GM12878 (cell line): ENCODE data around the gene SMIM20. TPM values are rescaled to one million over a fixed set of nuclear protein-coding genes. Genes with fewer than 3 reads are reported as not detected.

ENCODE experiments used
- ATAC-seq: fragments of 200-7000 bp; cut with Tn5 transposase; 3 replicates; pipeline ENCODE4 v1.9.1; 2020; ENCODE audit warnings: mild to moderate bottlenecking, moderate library complexity
- BruUV-seq: library from RNA; stranded (reverse); fragments of 400-500 nt; replicated peaks from 2 replicates; lab custom pipeline; 2021; lab: Mats Ljungman, UMichigan
- CTCF ChIA-PET: fragments of 300-600 bp; sonication (Branson Sonifier 250); formaldehyde crosslinking; extraction: SDS; loops from one replicate; lab custom pipeline; 2021; ENCODE audit warnings: inconsistent platforms; lab: Yijun Ruan, JAX
- POLR2A ChIA-PET: fragments of 350-600 bp; formaldehyde crosslinking; extraction: SDS; loops from one replicate; lab custom pipeline; 2021; ENCODE audit warnings: inconsistent platforms; lab: Charles Lee
- RAD21 ChIA-PET: fragments of 300-600 bp; sonication (Branson Sonifier 250); formaldehyde crosslinking; loops from one replicate; lab custom pipeline; 2023; ENCODE audit warnings: antibody characterized with exemption; ENCODE audit not compliant: unreplicated experiment; lab: Charles Lee
- SMC1A ChIA-PET: fragments of 300-600 bp; sonication (Branson Sonifier 250); formaldehyde crosslinking; loops from one replicate; lab custom pipeline; 2023; ENCODE audit not compliant: unreplicated experiment, uncharacterized antibody; lab: Charles Lee
- DNase-seq: peaks from one replicate; pipeline ENCODE4 v3.0.0-alpha.2; 2011; ENCODE audit warnings: low read depth, low spot score
- FAIRE-seq: peaks from 3 replicates; lab custom pipeline; 2011; peaks lifted over from hg19 to GRCh38; lab: Jason Lieb, UNC
- H2AFZ ChIP-seq: 2 replicates; pipeline ENCODE4 v1.6.0; 2011; ENCODE audit warnings: low read depth, low read length, control low read depth; ENCODE audit not compliant: control insufficient read depth
- H3K27ac ChIP-seq: 2 replicates; pipeline ENCODE4 v1.5.1; 2011; ENCODE audit warnings: control low read depth; ENCODE audit not compliant: control insufficient read depth, insufficient read depth
- H3K27me3 ChIP-seq, 2 experiments: replicated peaks in 1 of 2; 2 replicates each; pipeline versions ENCODE4 v1.6.0 to v1.6.1; 2011; ENCODE audit warnings: low read length in 1 of 2; ENCODE audit not compliant: control insufficient read depth in 2 of 2, insufficient read depth in 2 of 2
- H3K36me3 ChIP-seq, 2 experiments: 2 replicates each; pipeline ENCODE4 v1.5.1; 2011; ENCODE audit warnings: low read length in 1 of 2; ENCODE audit not compliant: control insufficient read depth in 2 of 2, insufficient read depth in 2 of 2
- H3K4me1 ChIP-seq: 2 replicates; pipeline ENCODE4 v1.6.1; 2011; ENCODE audit warnings: mild to moderate bottlenecking, low read length, moderate library complexity, mixed read lengths; ENCODE audit not compliant: control insufficient read depth, insufficient read depth
- H3K4me2 ChIP-seq: 2 replicates; pipeline ENCODE4 v1.6.0; 2011; ENCODE audit warnings: control low read depth; ENCODE audit not compliant: control insufficient read depth, insufficient read depth
- H3K4me3 ChIP-seq: fragments of 200-600 bp; sonication (generic); 2 replicates; pipeline ENCODE4 v1.5.1; 2016
- H3K79me2 ChIP-seq: 2 replicates; pipeline ENCODE4 v1.6.0; 2011; ENCODE audit warnings: low read length; ENCODE audit not compliant: control insufficient read depth, insufficient read depth
- H3K9ac ChIP-seq: 2 replicates; pipeline ENCODE4 v1.8.0; 2011; ENCODE audit warnings: low read length, control low read depth, mixed read lengths; ENCODE audit not compliant: control insufficient read depth, insufficient read depth
- H3K9me3 ChIP-seq: replicated peaks from 3 replicates; pipeline ENCODE4 v1.5.1; 2011; ENCODE audit warnings: mild to moderate bottlenecking, low read length; ENCODE audit not compliant: control insufficient read depth, insufficient read depth
- H4K20me1 ChIP-seq: 2 replicates; pipeline ENCODE4 v1.6.0; 2011; ENCODE audit not compliant: control insufficient read depth, insufficient read depth
- CREB1 ChIP-seq: IDR thresholded peaks from 2 replicates; pipeline ENCODE4 v1.6.1; 2012; ENCODE audit warnings: low read depth, mild to moderate bottlenecking, inconsistent platforms
- EP300 ChIP-seq, 2 experiments: fragments of 150-350 bp in 1 of 2; IDR thresholded peaks; 2 replicates each; pipeline ENCODE4 v1.6.1; 2011 to 2012; ENCODE audit warnings: low read depth in 2 of 2, low read length in 2 of 2, borderline replicate concordance in 1 of 2, improper control_type of control experiment in 1 of 2, inconsistent platforms in 1 of 2; ENCODE audit not compliant: control insufficient read depth in 1 of 2
- ETV6 ChIP-seq, 2 experiments: fragments of 450-650 bp in 1 of 2; IDR thresholded peaks in 1 of 2; conservative IDR thresholded peaks in 1 of 2; 2 replicates each; pipeline ENCODE4 v1.6.1; 2014; ENCODE audit warnings: antibody characterized with exemption in 1 of 2, borderline replicate concordance in 1 of 2, low read depth in 1 of 2, mild to moderate bottlenecking in 1 of 2, moderate library complexity in 1 of 2
- IKZF2 ChIP-seq, 2 experiments: fragments of 450-650 bp; IDR thresholded peaks; 2 replicates each; pipeline ENCODE4 v1.6.1; 2017; ENCODE audit warnings: mild to moderate bottlenecking in 2 of 2, moderate library complexity in 2 of 2
- POLR2A ChIP-seq: IDR thresholded peaks from 2 replicates; pipeline ENCODE4 v1.6.1; 2011; ENCODE audit warnings: low read depth, mild to moderate bottlenecking, low read length
- RAD21 ChIP-seq: IDR thresholded peaks from 2 replicates; pipeline ENCODE4 v1.6.1; 2011; ENCODE audit warnings: mild to moderate bottlenecking, low read depth, low read length, moderate library complexity; ENCODE audit not compliant: insufficient read depth
- SP1 ChIP-seq: IDR thresholded peaks from one replicate; pipeline ENCODE4 v1.6.1; 2011; ENCODE audit warnings: low read depth, low read length
- WGBS: methylation state at CpG from one replicate; pipeline ENCODE4 v1.1.6; 2016; ENCODE audit warnings: low lambda C conversion rate; ENCODE audit not compliant: insufficient replicate concordance, insufficient coverage; ENCODE audit errors: missing lambda C conversion rate; 5-methylcytosine and 5-hydroxymethylcytosine counted together
- in situ Hi-C: fragments of 300-500 bp; cut with MboI; formaldehyde crosslinking; loops from 9 replicates; pipeline ENCODE4 v1.14.3; 2018; ENCODE audit warnings: mixed read lengths
- intact Hi-C: fragments of 100-400 bp; cut with micrococcal nuclease; formaldehyde crosslinking; loops from one replicate; pipeline ENCODE4 v1.14.2; 2022; ENCODE audit not compliant: unreplicated experiment
- polyA plus RNA-seq, 11 experiments: library from polyadenylated mRNA; depleted of rRNA in 4 of 11; unstranded in 6 of 11; stranded (reverse) in 5 of 11; fragments of >200 nt; fragmentation: Nextera tagmentation in 4 of 11; fragmentation: Illumina TruSeq in 1 of 11; extraction: Ambion mirVana in 4 of 11; extraction: Trizol in 1 of 11; gene quantifications; 1 replicate in 1 of 11; 2 replicates in 10 of 11; pipeline versions ENCODE4 v1.2.1 to v1.2.3, GENCODE V29; 2011 to 2016; ENCODE audit warnings: inconsistent platforms in 2 of 11, missing spikeins in 2 of 11, low read depth in 1 of 11
- total RNA-seq, 4 experiments: library from RNA; depleted of rRNA in 3 of 4; stranded (reverse); fragments of >200 nt in 3 of 4; fragmentation: Illumina TruSeq in 1 of 4; extraction: Trizol in 1 of 4; gene quantifications; 2 replicates each; pipeline versions ENCODE4 v1.2.1 to v1.2.3, GENCODE V29; 2013 to 2021
- TF ChIP-seq, protein P1 (sequence below): IDR thresholded peaks from 2 replicates; pipeline ENCODE4 v1.6.1; 2012; ENCODE audit warnings: mild to moderate bottlenecking, low read depth, low read length
- TF ChIP-seq, protein P2 (sequence below), 3 experiments: IDR thresholded peaks in 2 of 3; conservative IDR thresholded peaks in 1 of 3; 2 replicates each; pipeline ENCODE4 v1.5.1; 2011; ENCODE audit warnings: low read depth in 3 of 3, low read length in 3 of 3, mild to moderate bottlenecking in 3 of 3, control low read depth in 2 of 3, moderate library complexity in 2 of 3, inconsistent platforms in 1 of 3, mixed read lengths in 1 of 3; ENCODE audit not compliant: control insufficient read depth in 2 of 3, insufficient read depth in 1 of 3; ENCODE audit errors: extremely low read depth in 1 of 3
- TF ChIP-seq, protein P3 (sequence below): fragments of 450-650 bp; IDR thresholded peaks from 2 replicates; pipeline ENCODE4 v1.6.1; 2017; ENCODE audit warnings: mild to moderate bottlenecking, low read depth, inconsistent platforms; ENCODE audit not compliant: poor library complexity, severe bottlenecking

Gene SMIM20
- total and polyA plus RNA-seq, 10 of the 15 experiments (the other 5 are each of a cell fraction or from before 2014, with no cell fraction given), result 17.3 to 38.0 (median 28.8) TPM

DNA sequence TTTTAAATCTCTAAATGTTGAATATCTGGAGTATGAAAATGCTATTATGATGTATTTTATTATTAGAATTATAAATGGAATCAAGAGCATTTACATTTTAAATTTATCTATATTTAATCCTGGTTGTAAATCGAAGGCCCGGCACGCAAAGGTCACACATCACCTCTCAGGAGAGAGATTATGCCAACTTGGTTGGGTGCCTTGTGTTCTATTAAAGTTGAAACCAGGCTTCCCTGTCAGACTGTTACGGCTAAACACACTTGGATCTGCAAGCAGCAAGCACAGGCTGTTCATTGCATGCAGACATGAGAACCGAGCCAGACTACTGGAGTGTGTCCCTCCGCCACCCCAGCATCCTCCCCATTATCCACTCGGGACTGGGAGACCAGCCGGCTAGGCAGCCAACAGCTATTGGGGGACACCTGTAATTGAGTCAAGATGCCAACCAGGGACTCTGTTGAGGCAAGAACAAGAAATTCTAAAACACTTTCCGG, 34.9 kb upstream of the SMIM20 start:
- FAIRE-seq (no peak), ATAC-seq (no peak), DNase-seq (no peak)
- RAD21 ChIA-PET, result interaction anchor here (1.8 to 3.1 kb wide), 2 partner anchors 14 to 24 kb away, joined by 5 to 10 read pairs; no protein-coding TSS in a partner anchor
- BruUV-seq, result no TSS peak
- Histone ChIP-seq H3K27ac (peak overlapping the region; percentile 53), H3K4me2 (peak overlapping the region; percentile 72; the same call in 1 of the 2 replicates), H3K27me3 (no peaks in the 10 kb centered on the region), H3K9ac (no peak overlapping the region), H2AFZ (no peak overlapping the region), H3K9me3 (peaks cover 3% of the 10 kb centered on the region; the same call in 2 of the 3 replicates), H3K4me1 (peaks cover 72% of the 10 kb centered on the region), H4K20me1 (no peaks in the 10 kb centered on the region), H3K79me2 (no peaks in the 10 kb centered on the region), H3K4me3 (no peak overlapping the region), H3K36me3 (no peaks in the 10 kb centered on the region)
- POLR2A ChIA-PET, result no interaction called here
- SMC1A ChIA-PET, result interaction anchor here (1.1 to 6.3 kb wide), 7 partner anchors 11 to 37 kb away, joined by 3 to 35 read pairs (median 4); no protein-coding TSS in a partner anchor
- in situ Hi-C loops (no loop called here), intact Hi-C loops (no loop called here)
- WGBS, result 50% methylated on average over 9 of the region's 9 CpGs
- CTCF ChIA-PET, result interaction anchor here (0.6 to 1.5 kb wide), 3 partner anchors 21 to 1318 kb away, joined by 3 to 5 read pairs (median 3); no protein-coding TSS in a partner anchor
- TF ChIP-seq ETV6 (conservative IDR thresholded peaks at IDR 0.05 in 1 of 2, IDR thresholded peaks at IDR 0.05 in 1 of 2; ENCODE audit: borderline replicate concordance in 1 of 2, low read depth in 1 of 2) (no peak), CREB1 (no peak), RAD21 (no peak), SP1 (no peak), EP300 (IDR thresholded peaks at IDR 0.05; ENCODE audit: borderline replicate concordance in 1 of 2, control insufficient read depth in 1 of 2, low read depth in 2 of 2, low read length in 2 of 2) (no peak), IKZF2 (IDR thresholded peaks at IDR 0.05) (no peak), POLR2A (no peak)
- TF ChIP-seq, protein P1, sequence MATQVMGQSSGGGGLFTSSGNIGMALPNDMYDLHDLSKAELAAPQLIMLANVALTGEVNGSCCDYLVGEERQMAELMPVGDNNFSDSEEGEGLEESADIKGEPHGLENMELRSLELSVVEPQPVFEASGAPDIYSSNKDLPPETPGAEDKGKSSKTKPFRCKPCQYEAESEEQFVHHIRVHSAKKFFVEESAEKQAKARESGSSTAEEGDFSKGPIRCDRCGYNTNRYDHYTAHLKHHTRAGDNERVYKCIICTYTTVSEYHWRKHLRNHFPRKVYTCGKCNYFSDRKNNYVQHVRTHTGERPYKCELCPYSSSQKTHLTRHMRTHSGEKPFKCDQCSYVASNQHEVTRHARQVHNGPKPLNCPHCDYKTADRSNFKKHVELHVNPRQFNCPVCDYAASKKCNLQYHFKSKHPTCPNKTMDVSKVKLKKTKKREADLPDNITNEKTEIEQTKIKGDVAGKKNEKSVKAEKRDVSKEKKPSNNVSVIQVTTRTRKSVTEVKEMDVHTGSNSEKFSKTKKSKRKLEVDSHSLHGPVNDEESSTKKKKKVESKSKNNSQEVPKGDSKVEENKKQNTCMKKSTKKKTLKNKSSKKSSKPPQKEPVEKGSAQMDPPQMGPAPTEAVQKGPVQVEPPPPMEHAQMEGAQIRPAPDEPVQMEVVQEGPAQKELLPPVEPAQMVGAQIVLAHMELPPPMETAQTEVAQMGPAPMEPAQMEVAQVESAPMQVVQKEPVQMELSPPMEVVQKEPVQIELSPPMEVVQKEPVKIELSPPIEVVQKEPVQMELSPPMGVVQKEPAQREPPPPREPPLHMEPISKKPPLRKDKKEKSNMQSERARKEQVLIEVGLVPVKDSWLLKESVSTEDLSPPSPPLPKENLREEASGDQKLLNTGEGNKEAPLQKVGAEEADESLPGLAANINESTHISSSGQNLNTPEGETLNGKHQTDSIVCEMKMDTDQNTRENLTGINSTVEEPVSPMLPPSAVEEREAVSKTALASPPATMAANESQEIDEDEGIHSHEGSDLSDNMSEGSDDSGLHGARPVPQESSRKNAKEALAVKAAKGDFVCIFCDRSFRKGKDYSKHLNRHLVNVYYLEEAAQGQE, result no peak
- TF ChIP-seq, protein P2, sequence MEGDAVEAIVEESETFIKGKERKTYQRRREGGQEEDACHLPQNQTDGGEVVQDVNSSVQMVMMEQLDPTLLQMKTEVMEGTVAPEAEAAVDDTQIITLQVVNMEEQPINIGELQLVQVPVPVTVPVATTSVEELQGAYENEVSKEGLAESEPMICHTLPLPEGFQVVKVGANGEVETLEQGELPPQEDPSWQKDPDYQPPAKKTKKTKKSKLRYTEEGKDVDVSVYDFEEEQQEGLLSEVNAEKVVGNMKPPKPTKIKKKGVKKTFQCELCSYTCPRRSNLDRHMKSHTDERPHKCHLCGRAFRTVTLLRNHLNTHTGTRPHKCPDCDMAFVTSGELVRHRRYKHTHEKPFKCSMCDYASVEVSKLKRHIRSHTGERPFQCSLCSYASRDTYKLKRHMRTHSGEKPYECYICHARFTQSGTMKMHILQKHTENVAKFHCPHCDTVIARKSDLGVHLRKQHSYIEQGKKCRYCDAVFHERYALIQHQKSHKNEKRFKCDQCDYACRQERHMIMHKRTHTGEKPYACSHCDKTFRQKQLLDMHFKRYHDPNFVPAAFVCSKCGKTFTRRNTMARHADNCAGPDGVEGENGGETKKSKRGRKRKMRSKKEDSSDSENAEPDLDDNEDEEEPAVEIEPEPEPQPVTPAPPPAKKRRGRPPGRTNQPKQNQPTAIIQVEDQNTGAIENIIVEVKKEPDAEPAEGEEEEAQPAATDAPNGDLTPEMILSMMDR (IDR thresholded peaks at IDR 0.05 in 2 of 3, conservative IDR thresholded peaks at IDR 0.05 in 1 of 3; ENCODE audit: control insufficient read depth in 2 of 3, extremely low read depth in 1 of 3, insufficient read depth in 1 of 3, low read depth in 3 of 3, low read length in 3 of 3), result no peak
- TF ChIP-seq, protein P3, sequence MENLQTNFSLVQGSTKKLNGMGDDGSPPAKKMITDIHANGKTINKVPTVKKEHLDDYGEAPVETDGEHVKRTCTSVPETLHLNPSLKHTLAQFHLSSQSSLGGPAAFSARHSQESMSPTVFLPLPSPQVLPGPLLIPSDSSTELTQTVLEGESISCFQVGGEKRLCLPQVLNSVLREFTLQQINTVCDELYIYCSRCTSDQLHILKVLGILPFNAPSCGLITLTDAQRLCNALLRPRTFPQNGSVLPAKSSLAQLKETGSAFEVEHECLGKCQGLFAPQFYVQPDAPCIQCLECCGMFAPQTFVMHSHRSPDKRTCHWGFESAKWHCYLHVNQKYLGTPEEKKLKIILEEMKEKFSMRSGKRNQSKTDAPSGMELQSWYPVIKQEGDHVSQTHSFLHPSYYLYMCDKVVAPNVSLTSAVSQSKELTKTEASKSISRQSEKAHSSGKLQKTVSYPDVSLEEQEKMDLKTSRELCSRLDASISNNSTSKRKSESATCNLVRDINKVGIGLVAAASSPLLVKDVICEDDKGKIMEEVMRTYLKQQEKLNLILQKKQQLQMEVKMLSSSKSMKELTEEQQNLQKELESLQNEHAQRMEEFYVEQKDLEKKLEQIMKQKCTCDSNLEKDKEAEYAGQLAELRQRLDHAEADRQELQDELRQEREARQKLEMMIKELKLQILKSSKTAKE, result no peak
